Measurements from ENCODE around the gene RBKS. TPM values are rescaled to one million over a fixed set of nuclear protein-coding genes. Genes with fewer than 3 reads are reported as not detected.

RBKS gene
- polyA plus RNA-seq, 1 donor (not counting 4 experiments of a cell fraction or from before 2014, with no cell fraction given) = 1.9 TPM

GRCh38 chr2:27921424-27921823 is 31.2 kb upstream of the RBKS start:
- TF ChIP-seq EZH2 (IDR thresholded peaks at IDR 0.05; ENCODE audit: low read length) (no peak), CTCF (optimal IDR thresholded peaks at IDR 0.05 in 1 of 3, IDR thresholded peaks at IDR 0.05 in 1 of 3, conservative IDR thresholded peaks at IDR 0.05 in 1 of 3; ENCODE audit: extremely low read depth in 1 of 3, insufficient read depth in 2 of 3, low read length in 3 of 3) (no peak)
- FAIRE-seq (no peak), DNase-seq (ENCODE audit: low read depth, low spot score) (no peak)
- H3K4me2 ChIP-seq (ENCODE audit: control insufficient read depth, extremely low read depth, insufficient read depth, low read depth, low read length) = no peak overlapping the region
- H3K36me3 ChIP-seq (ENCODE audit: control insufficient read depth in 2 of 2, extremely low read depth in 1 of 2, insufficient read depth in 2 of 2, low read length in 2 of 2) = no peaks in the 10 kb centered on the region
- no peaks in the 10 kb centered on the region for H3K9me3 ChIP-seq (ENCODE audit: control insufficient read depth, low read depth, low read length)
- H2AFZ ChIP-seq (ENCODE audit: control insufficient read depth, low read length) = no peak overlapping the region
- H3K79me2 ChIP-seq (ENCODE audit: control insufficient read depth, insufficient read depth, low read length) = no peaks in the 10 kb centered on the region
- H3K27me3 ChIP-seq (ENCODE audit: control insufficient read depth, extremely low read depth, insufficient read depth, low read length) = no peaks in the 10 kb centered on the region
- no peak overlapping the region for H3K4me3 ChIP-seq (ENCODE audit: control insufficient read depth in 2 of 3, extremely low read depth in 1 of 3, insufficient read depth in 2 of 3, low read depth in 1 of 3, low read length in 3 of 3)
- H3K9ac ChIP-seq (ENCODE audit: control insufficient read depth, extremely low read depth, insufficient read depth, low read length) = no peak overlapping the region
- no peaks in the 10 kb centered on the region for H3K9me1 ChIP-seq (ENCODE audit: control insufficient read depth, extremely low read depth, insufficient read depth, low read length)
- H3K27ac ChIP-seq (ENCODE audit: control insufficient read depth, insufficient read depth, low read length) = no peak overlapping the region
- no peaks in the 10 kb centered on the region for H4K20me1 ChIP-seq (ENCODE audit: control insufficient read depth, extremely low read depth, insufficient read depth, low read length)
- dilution Hi-C loops (cut with MboI; ENCODE audit: extremely low pct_ligation_motif_present, low sequenced_read_pairs) = no loop called here
- H3K4me1 ChIP-seq (ENCODE audit: control insufficient read depth, extremely low read depth, insufficient read depth, low read length) = peaks cover 12% of the 10 kb centered on the region

- Histone ChIP-seq H4K20me1 (ENCODE audit: control insufficient read depth, extremely low read depth, insufficient read depth, low read length) (no peaks in the 10 kb centered on the region), H3K79me2 (ENCODE audit: control insufficient read depth, insufficient read depth, low read length) (no peaks in the 10 kb centered on the region), H3K9me3 (ENCODE audit: control insufficient read depth, low read depth, low read length) (no peaks in the 10 kb centered on the region), H3K9me1 (ENCODE audit: control insufficient read depth, extremely low read depth, insufficient read depth, low read length) (no peaks in the 10 kb centered on the region), H3K4me3 (ENCODE audit: control insufficient read depth in 2 of 3, extremely low read depth in 1 of 3, insufficient read depth in 2 of 3, low read depth in 1 of 3, low read length in 3 of 3) (no peak overlapping the region), H3K4me1 (ENCODE audit: control insufficient read depth, extremely low read depth, insufficient read depth, low read length) (peaks cover 19% of the 10 kb centered on the region), H2AFZ (ENCODE audit: control insufficient read depth, low read length) (no peak overlapping the region), H3K27me3 (ENCODE audit: control insufficient read depth, extremely low read depth, insufficient read depth, low read length) (no peaks in the 10 kb centered on the region), H3K36me3 (ENCODE audit: control insufficient read depth in 2 of 2, extremely low read depth in 1 of 2, insufficient read depth in 2 of 2, low read length in 2 of 2) (no peaks in the 10 kb centered on the region), H3K27ac (ENCODE audit: control insufficient read depth, insufficient read depth, low read length) (no peak overlapping the region), H3K9ac (ENCODE audit: control insufficient read depth, extremely low read depth, insufficient read depth, low read length) (no peak overlapping the region), H3K4me2 (ENCODE audit: control insufficient read depth, extremely low read depth, insufficient read depth, low read depth, low read length) (peak overlapping the region; percentile 3)
- no peak for TF ChIP-seq EZH2 (IDR thresholded peaks at IDR 0.05; ENCODE audit: low read length)
- TF ChIP-seq CTCF (optimal IDR thresholded peaks at IDR 0.05 in 1 of 3, IDR thresholded peaks at IDR 0.05 in 1 of 3, conservative IDR thresholded peaks at IDR 0.05 in 1 of 3; ENCODE audit: extremely low read depth in 1 of 3, insufficient read depth in 2 of 3, low read length in 3 of 3) = no peak
- dilution Hi-C loops (cut with MboI; ENCODE audit: extremely low pct_ligation_motif_present, low sequenced_read_pairs) = no loop called here
- DNase-seq (ENCODE audit: low read depth, low spot score) (no peak), FAIRE-seq (peak; percentile 67)
Measured at GRCh38 chr2:27920148-27920885, 30.1 kb upstream of the RBKS start.

All from keratinocyte (primary cell).